H1 (cell line): ENCODE measurements around the gene NME8. TPM values are rescaled to one million over a fixed set of nuclear protein-coding genes. Genes with fewer than 3 reads are reported as not detected.

Source experiments
- BACH1 ChIP-seq: IDR thresholded peaks from 2 replicates; pipeline ENCODE4 v1.6.1; 2012; ENCODE audit warnings: low read length, improper control_type of control experiment
- BRCA1 ChIP-seq: IDR thresholded peaks from 2 replicates; pipeline ENCODE4 v1.6.1; 2012; ENCODE audit warnings: low read depth, low read length, improper control_type of control experiment
- CREB1 ChIP-seq: IDR thresholded peaks from 2 replicates; pipeline ENCODE4 v1.6.1; 2012; ENCODE audit warnings: inconsistent platforms
- FOSL1 ChIP-seq: IDR thresholded peaks from 2 replicates; pipeline ENCODE4 v1.6.1; 2011; ENCODE audit warnings: mild to moderate bottlenecking, low read depth, low read length, moderate library complexity; ENCODE audit not compliant: insufficient read depth
- JUN ChIP-seq: IDR thresholded peaks from 2 replicates; pipeline ENCODE4 v1.6.1; 2011; ENCODE audit warnings: low read depth, mild to moderate bottlenecking, improper control_type of control experiment, low read length
- KDM4A ChIP-seq: IDR thresholded peaks from one replicate; pipeline ENCODE4 v1.7.1; 2012; ENCODE audit warnings: low read depth, mild to moderate bottlenecking, moderate library complexity, low read length, inconsistent platforms; ENCODE audit not compliant: severe bottlenecking
- MAFK ChIP-seq: IDR thresholded peaks from 2 replicates; pipeline ENCODE4 v1.6.1; 2012; ENCODE audit warnings: low read depth, mild to moderate bottlenecking, improper control_type of control experiment, low read length
- NRF1 ChIP-seq: IDR thresholded peaks from 2 replicates; pipeline ENCODE4 v1.6.1; 2011; ENCODE audit warnings: mild to moderate bottlenecking, low read depth, low read length, improper control_type of control experiment
- POLR2A ChIP-seq, 2 experiments: IDR thresholded peaks; 1 replicate in 1 of 2; 2 replicates in 1 of 2; pipeline ENCODE4 v1.6.1; 2011; ENCODE audit warnings: low read depth in 2 of 2, low read length in 2 of 2, mild to moderate bottlenecking in 2 of 2; ENCODE audit errors: control extremely low read depth in 1 of 2
- POLR2AphosphoS5 ChIP-seq: IDR thresholded peaks from 2 replicates; pipeline ENCODE4 v1.6.1; 2011; ENCODE audit warnings: low read depth, low read length
- RAD21 ChIP-seq, 2 experiments: IDR thresholded peaks in 1 of 2; conservative IDR thresholded peaks in 1 of 2; 2 replicates each; pipeline ENCODE4 v1.6.1; 2011; ENCODE audit warnings: low read depth in 2 of 2, low read length in 2 of 2, improper control_type of control experiment in 1 of 2, inconsistent platforms in 1 of 2, mild to moderate bottlenecking in 1 of 2, moderate library complexity in 1 of 2
- RBBP5 ChIP-seq: IDR thresholded peaks from 2 replicates; pipeline ENCODE4 v1.7.1; 2012; ENCODE audit warnings: low read depth, mild to moderate bottlenecking, inconsistent platforms, low read length, moderate library complexity, borderline replicate concordance
- RNF2 ChIP-seq: fragments of 200-900, 300-1000 bp; sonication (generic); IDR thresholded peaks from 2 replicates; pipeline ENCODE4 v1.7.1; 2016; ENCODE audit warnings: borderline replicate concordance, low read depth, mild to moderate bottlenecking, antibody characterized with exemption, low read length; ENCODE audit not compliant: poor library complexity, severe bottlenecking; ENCODE audit errors: missing control alignments
- RXRA ChIP-seq: IDR thresholded peaks from 2 replicates; pipeline ENCODE4 v1.6.1; 2011; ENCODE audit warnings: low read depth, mild to moderate bottlenecking, low read length, moderate library complexity; ENCODE audit not compliant: insufficient read depth
- SIN3A ChIP-seq, 2 experiments: IDR thresholded peaks in 1 of 2; conservative IDR thresholded peaks in 1 of 2; 2 replicates each; pipeline ENCODE4 v1.6.1; 2011 to 2012; ENCODE audit warnings: low read length in 2 of 2, improper control_type of control experiment in 1 of 2, low read depth in 1 of 2, mild to moderate bottlenecking in 1 of 2
- SUZ12 ChIP-seq: fragments of 200-600 bp; sonication (generic); IDR thresholded peaks from 2 replicates; pipeline ENCODE4 v1.6.1; 2012; ENCODE audit warnings: mild to moderate bottlenecking, inconsistent platforms, low read length, moderate library complexity, mixed read lengths
- TAF7 ChIP-seq: optimal IDR thresholded peaks from 2 replicates; pipeline ENCODE3; 2011; ENCODE audit warnings: low read depth, mild to moderate bottlenecking, inconsistent platforms, low read length, moderate library complexity, borderline replicate concordance
- TBP ChIP-seq: IDR thresholded peaks from 2 replicates; pipeline ENCODE4 v1.6.1; 2011; ENCODE audit warnings: low read depth, low read length, improper control_type of control experiment
- TCF12 ChIP-seq: IDR thresholded peaks from 2 replicates; pipeline ENCODE4 v1.6.1; 2011; ENCODE audit warnings: low read depth, mild to moderate bottlenecking, low read length
- TEAD4 ChIP-seq: IDR thresholded peaks from 2 replicates; pipeline ENCODE4 v1.6.1; 2012; ENCODE audit warnings: low read depth, low read length, inconsistent platforms, mixed read lengths
- polyA plus RNA-seq, 7 experiments: library from polyadenylated mRNA; depleted of rRNA in 3 of 7; stranded (reverse) in 5 of 7; unstranded in 2 of 7; fragments of >200 nt in 5 of 7; fragments of 200-250 nt in 2 of 7; gene quantifications; 1 replicate in 5 of 7; 2 replicates in 1 of 7; 4 replicates in 1 of 7; pipeline versions ENCODE4 v1.2.1 to v1.2.3, GENCODE V29; 2011 to 2013; ENCODE audit warnings: missing spikeins in 2 of 7, mixed read lengths in 2 of 7
- total RNA-seq: library from RNA; stranded (reverse); fragmentation: NEBNext Ultra II Directional; extraction: Animal tissue kit (Norgen Biotek cat#: 25700); gene quantifications from 2 replicates; pipeline ENCODE4 v1.2.1, GENCODE V29; 2021
- TF ChIP-seq, protein P1 (sequence below): IDR thresholded peaks from 2 replicates; pipeline ENCODE4 v1.6.1; 2011; ENCODE audit warnings: low read depth, mild to moderate bottlenecking, low read length; ENCODE audit not compliant: insufficient read depth
- TF ChIP-seq, protein P2 (sequence below): IDR thresholded peaks from 2 replicates; pipeline ENCODE4 v1.6.1; 2012; ENCODE audit warnings: inconsistent platforms

The NME8 gene
- total and polyA plus RNA-seq, 2 of the 8 experiments (the other 6 are each of a cell fraction or from before 2014, with no cell fraction given), result 0.22 to 0.44 TPM

DNA sequence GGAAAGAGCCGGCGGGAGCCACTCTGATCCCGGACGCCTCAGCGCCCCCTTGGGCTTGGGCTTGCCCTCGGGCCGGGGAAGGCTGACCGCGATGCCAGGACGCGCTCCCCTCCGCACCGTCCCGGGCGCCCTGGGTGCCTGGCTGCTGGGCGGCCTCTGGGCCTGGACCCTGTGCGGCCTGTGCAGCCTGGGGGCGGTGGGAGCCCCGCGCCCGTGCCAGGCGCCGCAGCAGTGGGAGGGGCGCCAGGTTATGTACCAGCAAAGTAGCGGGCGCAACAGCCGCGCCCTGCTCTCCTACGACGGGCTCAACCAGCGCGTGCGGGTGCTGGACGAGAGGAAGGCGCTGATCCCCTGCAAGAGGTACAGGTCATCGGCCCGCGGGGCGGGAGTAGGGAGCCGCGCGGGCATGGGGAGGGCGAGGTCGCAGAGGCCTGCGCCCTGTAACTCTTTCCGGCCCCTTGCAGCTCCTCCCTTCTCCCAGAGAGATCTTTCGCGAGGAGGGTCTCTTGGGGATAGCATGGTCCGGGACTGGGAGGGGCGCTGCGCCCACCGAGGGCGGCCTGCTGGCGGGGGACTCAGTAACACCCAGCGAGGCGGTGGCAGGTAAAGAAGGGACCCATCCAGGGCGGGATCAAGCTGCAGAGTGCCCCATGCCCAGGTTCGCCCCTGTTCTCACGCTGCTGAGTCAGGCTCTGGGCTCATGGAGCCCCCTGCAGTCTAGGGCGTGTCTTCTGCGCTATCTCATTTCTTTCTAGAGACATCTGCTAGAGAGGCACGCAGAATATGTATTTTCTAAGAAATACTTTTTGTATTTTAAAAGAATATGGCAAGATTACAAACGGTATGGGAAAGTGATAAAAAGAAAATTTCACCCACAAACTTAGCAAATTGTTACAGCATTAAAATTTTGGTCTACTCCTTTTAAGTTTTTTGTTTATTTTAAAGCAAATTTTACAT is 72.7 kb downstream of the NME8 start (continued):
- TF ChIP-seq TEAD4, result no peak
- TF ChIP-seq SIN3A (conservative IDR thresholded peaks at IDR 0.05 in 1 of 2, IDR thresholded peaks at IDR 0.05 in 1 of 2; ENCODE audit: low read depth in 1 of 2, low read length in 2 of 2), result no peak; a peak in 1 of 4 replicates
- TF ChIP-seq RAD21 (IDR thresholded peaks at IDR 0.05 in 1 of 2, conservative IDR thresholded peaks at IDR 0.05 in 1 of 2; ENCODE audit: low read depth in 2 of 2, low read length in 2 of 2), result 0 out of 4 replicates have a peak, but pooled peaks of 1 of the 2 experiments have one; percentile 7
- peak; percentile 78 for TF ChIP-seq KDM4A
- TF ChIP-seq, protein P1, sequence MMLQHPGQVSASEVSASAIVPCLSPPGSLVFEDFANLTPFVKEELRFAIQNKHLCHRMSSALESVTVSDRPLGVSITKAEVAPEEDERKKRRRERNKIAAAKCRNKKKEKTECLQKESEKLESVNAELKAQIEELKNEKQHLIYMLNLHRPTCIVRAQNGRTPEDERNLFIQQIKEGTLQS, result no peak
- peak; percentile 12; the same call in 1 of the 2 replicates for TF ChIP-seq POLR2AphosphoS5
- no peak for TF ChIP-seq CREB1
- TF ChIP-seq TAF7, result no peak
- no peak for TF ChIP-seq RXRA
- 0 out of 3 replicates have a peak, but pooled peaks of 1 of the 2 experiments have one; percentile 34 for TF ChIP-seq POLR2A (IDR thresholded peaks at IDR 0.05; ENCODE audit: control extremely low read depth in 1 of 2, low read depth in 2 of 2, low read length in 2 of 2)
- TF ChIP-seq SUZ12, result 0 out of 2 replicates have a peak, but pooled peaks have one; percentile 12
- no peak for TF ChIP-seq BRCA1
- TF ChIP-seq BACH1, result peak; percentile 77; the same call in 1 of the 2 replicates
- TF ChIP-seq RBBP5, result peak; percentile 83
- TF ChIP-seq RNF2, result no peak
- TF ChIP-seq JUN, result no peak
- TF ChIP-seq TCF12, result no peak
- peak; percentile 53; the same call in 1 of the 2 replicates for TF ChIP-seq MAFK
- TF ChIP-seq FOSL1, result no peak
- TF ChIP-seq TBP, result peak; percentile 55; the same call in 1 of the 2 replicates
- TF ChIP-seq NRF1, result no peak
- TF ChIP-seq, protein P2, sequence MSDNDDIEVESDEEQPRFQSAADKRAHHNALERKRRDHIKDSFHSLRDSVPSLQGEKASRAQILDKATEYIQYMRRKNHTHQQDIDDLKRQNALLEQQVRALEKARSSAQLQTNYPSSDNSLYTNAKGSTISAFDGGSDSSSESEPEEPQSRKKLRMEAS, result peak; percentile 59
